HG03039 (cell line): ENCODE data around the gene GLIS1.
"Not testable (repeated sequence)": the region's sequence is repeated elsewhere in the genome, so short reads cannot be mapped to it uniquely, and the experiment has no call there.

Source experiments
- ATAC-seq: cut with Tn5 transposase; IDR thresholded peaks from one replicate; pipeline ENCODE4 v1.9.1; 2021; ENCODE audit warnings: mild to moderate bottlenecking, moderate library complexity; ENCODE audit not compliant: unreplicated experiment

The GLIS1 gene

DNA sequence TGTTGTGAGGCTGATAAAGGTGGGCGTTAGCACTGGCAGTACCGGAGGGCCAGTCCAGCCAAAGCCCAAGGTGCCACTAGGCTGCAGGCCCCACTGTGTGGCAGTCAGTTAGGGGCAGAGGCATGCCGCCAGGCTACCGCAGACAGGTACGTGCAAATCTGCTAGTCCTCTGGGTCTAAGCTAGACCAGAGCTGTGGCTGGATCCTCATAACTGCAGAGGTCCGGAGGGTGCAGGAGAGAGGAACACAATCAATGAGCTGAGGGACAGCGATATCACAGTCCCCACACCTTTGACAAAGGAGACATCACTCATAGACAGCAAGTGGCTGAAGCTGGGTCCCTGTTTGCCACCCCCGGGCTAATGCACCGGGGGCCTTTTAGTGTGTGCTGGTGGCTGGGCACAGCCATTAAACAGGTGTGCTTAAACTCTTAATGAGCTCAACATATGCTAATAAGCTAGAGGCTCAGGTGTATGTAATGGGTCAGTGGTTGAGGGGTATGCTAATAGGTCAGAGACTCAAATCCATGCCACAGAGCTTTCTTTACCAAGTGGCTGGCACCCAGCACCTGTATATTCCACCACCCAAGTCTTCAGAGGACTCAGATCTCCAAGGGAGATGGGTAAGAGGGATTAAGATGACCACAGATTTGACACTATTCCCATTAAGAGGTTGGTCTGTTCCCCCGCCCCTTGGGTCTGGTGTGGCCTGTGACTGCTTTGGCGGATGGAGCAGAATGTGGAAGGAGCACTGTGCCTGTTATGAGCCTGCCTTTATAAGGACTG, 82.0 kb downstream of the GLIS1 start:
- no peak for ATAC-seq

DNA sequence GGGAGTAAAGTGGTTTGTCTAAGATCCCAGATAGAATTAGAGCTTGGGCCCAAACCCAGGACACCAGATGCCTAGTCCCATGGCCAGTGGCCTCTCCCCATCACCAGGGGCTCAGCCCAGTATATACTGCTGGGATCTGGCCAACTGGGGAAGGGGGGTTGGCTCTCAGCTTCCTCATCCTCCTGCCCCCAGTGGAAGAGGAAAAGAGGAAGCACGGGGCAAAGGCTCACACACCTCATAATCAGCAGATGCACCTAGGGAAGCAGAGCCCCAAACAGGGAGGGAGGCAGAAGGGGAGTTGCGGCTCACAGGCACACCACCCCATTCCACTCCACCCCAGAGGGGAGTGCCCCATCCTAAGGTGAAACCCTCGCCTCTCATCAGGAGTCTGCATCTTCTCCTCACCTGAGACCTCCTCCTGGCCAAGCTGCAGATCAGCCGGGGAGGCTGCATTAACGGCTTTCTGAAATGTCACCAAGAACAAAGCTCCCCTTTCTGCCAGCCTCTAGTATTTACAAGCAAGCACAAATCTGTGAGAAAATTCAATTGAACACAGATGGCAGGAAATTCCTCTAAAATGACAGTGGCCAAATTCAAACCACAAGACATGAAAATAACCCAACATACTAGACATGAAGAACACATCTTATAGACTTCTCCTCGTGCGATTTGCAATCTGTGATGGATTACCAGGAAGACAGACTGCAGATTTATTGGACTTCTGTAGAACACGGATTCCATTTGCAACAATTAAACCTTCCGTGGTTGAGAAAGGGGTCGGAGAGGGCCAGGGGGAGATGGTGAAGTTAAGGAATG, 82.8 kb downstream of the GLIS1 start:
- no peak for ATAC-seq

DNA sequence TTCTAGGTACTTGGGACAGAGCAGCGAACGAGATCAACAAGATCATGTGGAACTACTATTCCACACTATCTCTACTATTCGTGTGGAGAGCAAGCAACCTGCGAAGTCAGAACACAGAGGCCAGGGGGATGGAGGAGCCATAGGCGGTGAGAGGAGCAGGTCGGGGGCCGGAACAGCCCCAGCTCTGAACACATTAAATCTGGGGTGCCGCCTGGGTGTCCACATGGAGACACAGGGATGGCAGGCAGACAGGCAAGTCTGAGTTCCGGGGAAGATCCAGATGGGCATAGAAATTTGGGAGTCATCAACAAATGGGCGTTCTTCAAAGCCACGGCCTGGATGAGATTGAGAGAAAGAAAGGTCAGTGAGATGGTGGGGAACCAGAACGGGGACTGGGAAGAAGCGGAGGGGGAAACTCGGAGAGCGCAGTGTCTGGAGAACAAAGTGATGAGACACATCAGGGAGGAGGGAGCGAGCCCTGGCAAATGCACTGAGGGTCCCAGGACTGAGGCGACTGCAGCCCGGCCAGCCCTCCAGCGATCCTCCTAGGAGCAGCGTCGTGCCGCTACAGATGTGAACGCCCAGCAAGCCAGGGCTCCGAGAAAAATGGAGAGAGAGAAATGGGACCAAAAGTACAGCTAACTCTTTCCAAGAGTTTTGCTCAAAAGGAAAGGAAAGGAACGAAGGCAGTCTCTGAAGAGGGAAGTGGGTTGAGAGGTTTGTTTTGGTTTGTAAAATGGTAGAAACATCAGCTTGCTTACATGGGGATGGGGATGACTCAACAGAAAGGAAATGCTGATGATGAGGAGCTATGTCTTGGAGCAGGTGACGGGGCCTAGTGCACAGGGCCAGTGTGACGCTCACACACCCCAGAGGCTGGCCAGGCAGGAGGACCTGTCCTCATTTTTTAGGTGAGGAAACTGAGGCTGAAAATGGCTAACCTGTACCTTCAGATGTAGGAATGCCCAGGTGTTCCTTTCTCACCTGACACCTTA, 84.5 kb downstream of the GLIS1 start:
- no peak for ATAC-seq

DNA sequence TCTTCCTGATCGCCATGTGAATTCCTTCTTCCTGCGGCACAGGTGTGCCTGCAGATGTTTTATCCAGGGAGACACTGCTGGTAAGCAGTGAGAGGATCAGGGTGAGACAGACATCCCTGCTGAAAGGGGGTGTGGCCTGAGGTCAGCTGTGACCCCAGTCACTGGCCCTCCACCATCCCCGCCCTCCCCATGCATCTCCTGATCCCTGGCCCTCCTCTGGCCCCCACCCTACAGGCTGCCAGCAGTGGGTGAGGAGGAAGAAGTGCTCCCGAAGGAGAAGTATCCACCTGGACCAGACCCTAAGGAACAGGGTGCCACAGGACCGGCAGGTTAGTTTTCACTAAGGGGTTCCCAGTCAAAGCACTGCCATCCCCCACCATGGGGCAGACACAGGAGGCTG, 85.3 kb downstream of the GLIS1 start:
- no peak for ATAC-seq

DNA sequence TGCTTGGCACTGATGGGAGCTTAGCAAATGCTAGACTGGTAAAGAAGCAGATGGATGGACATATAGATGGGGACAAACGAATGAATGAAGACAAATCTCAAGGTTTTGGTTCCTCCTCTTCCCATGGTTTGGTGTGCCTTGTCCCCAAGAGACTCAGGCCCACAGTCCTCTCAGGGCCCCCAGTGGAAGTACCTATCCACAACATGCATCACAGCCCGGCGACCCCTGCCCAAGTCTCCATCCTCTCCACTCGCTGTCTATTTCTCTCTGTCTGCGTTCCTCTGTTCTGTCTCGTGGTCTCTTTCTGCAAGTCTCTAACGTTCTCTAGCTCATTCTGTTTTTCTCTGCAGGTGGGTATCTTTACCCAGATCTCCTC, 85.8 kb downstream of the GLIS1 start:
- ATAC-seq = no peak

DNA sequence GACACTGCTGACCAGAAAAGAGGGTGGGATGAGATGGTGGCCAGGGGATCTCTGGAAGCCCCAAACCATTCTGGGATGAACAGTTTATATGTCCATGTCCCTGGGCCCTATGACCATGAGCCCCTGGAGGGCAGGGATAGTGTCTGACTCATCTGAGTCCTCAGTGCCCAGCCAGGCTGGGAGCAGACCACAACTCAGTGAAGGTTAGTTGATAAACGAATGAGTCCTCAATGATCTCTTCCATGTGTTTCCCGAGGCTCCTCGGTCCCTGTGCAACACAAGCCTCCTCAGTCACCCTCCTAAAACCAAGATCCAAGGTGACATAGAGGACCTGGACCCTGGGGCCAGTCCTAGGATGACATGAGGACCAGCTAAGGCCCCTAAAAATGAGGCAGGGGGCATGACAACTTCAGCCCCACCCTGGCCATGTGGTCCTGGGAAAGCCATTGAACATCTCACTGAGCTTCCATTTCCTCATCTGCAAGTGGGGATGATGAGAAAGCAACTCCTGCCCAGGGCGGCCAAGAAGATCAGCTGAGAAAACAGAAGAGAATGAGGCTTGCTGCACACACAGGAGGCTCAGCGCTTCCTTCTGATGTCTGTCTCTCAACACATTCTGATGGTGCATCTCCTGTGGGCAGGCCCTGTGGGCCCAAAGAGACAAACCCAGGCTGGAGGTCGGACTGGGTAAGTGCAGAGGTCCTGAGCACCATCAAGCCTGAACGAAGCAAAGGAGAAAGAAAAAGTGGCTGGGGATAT, 86.3 kb downstream of the GLIS1 start:
- no peak for ATAC-seq

DNA sequence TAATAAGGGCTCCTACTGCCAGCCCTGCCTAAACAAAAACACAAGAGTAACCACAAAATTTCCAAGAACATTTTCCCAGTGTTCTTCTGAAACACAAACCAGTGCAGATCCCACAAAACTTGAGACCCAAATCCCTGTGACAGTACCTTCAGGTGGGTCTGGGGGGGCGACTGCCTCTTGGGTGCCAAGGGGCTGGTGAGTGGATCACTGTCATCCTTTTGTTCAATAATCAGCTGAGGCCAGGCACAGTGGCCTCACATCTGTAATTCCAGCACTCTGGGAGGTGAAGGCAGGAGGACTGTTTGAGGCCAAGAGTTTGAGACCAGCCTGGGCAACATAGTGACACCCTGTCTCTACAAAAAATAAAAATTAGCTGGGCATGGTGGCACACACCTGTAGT, 87.6 kb downstream of the GLIS1 start:
- no peak for ATAC-seq

DNA sequence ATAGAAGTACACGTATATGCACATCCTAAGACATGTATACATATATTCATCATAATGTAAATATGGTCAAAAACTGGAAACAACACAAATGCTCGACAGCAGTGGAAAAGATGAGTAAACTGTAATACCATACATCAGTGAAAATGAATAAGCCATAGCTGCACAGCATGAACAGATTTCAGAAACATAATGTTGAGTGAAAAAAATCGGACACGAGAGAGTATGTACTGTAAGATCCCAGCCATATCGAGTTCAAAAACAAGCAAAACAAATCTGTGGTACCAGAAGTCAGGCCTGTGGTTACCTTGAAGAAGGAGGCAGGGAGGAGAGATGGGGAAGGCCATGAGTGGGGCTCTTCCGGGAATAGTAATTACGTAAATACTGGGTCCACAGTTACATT, 90.4 kb downstream of the GLIS1 start:
- no peak for ATAC-seq

DNA sequence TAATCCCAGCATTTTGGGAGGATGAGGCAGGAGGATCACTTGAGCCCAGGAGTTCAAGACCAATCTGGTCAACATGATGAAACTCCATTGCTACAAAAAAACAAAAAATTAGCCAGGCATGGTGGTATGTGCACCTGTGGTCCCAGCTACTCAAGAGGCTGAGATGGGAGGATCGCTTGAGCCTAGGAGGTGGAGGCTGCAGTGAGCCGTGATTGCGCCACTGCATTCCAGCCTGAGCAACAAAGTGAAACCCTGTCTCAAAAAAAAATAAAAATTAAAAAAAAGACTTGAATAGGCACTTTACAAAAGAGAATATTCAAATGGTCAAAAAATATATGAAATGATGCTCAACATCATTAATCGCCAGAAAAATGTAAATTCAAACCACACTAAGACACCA, 91.0 kb downstream of the GLIS1 start:
- not testable (repeated sequence) for ATAC-seq

DNA sequence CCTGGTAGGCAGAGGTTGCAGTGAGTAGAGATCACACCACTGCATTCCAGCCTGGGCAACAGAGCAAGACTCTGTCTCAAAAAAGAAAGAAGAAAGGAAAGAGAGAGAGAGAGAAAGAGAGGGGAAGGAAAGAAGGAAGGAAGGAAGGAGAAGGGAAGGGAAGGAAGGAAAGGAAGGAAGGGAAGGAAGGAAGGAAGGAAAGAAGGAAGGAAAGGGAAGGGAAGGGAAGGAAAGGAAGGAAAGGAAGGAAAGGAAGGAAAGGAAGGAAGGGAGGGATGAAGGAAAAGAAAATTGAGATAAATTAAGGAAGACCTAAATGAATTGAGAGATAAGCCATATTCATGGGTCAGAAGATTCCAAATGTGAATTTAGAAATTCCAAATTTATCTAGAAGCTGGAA, 92.2 kb downstream of the GLIS1 start:
- no peak for ATAC-seq

DNA sequence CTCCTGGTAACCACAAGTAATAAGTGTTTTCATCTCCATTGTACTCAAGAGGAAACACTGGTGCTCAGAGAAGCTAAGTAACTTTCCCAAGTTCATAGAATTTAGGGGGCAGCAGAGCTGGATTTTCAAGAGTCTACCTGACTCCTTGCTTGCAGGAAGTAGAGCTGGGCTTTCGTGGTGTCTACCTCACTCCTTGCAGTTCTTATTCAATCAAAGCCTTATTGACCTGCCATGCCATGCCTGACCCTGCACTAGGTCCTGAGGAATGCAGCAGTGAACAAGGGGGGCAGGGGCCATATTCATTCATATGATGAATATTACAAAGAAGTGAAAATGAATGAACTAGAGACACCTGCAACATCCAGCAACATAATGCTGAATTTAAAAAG, 93.3 kb downstream of the GLIS1 start:
- ATAC-seq = no peak

DNA sequence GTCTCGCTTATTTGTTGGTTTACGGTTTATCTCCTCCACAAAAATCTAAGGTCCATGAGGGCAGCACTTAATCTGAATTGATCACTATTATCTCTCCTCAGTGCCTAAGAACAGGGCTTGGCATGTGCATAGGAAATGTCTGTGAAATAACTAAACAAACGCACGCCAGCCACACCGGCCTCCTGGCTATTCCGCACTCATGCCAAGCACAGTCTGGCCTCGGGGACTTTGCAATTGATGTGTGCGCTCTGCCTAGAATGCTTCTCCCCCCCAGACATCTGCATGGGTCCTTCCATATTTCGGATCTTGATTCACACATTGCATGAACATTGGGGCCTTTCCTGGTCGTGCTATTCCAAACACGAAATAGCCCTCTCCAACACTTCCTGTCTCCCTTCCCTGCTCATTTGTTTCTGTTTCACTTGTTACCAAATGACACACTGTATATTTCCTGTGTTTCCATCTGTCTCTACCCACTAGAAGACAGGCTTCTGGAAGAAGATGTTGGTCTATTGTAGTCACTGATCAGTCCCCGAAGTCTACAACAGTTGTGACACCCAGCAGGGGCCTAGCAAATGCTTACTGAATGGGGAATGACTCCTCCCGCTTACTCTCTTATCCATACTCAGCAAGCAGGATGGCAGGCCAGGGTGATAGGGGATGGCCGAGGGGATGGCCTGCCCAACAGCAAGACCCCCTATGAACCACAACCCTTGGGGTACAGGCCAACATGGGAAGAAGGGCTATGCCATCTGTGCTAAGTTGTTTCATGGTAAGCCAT, 93.9 kb downstream of the GLIS1 start:
- no peak for ATAC-seq

DNA sequence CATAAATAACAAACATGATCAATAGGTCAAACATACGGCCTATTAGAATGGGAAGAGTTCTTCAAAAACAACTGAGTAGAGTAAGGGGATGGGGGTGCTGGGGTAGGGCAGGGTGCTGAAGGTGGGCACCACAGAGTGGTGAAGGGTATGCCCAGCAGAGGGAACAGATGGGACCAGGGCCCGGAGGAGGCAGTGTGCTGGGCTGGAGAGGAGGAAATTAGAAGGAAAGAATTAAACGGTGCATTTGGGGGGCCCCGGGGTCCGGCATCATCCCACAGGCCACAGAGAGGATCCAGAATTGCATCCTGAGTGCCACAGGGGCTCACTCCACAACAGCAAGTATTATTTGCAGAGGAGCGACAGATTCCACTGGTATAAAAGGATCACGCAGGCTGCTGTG, 94.5 kb downstream of the GLIS1 start:
- no peak for ATAC-seq

DNA sequence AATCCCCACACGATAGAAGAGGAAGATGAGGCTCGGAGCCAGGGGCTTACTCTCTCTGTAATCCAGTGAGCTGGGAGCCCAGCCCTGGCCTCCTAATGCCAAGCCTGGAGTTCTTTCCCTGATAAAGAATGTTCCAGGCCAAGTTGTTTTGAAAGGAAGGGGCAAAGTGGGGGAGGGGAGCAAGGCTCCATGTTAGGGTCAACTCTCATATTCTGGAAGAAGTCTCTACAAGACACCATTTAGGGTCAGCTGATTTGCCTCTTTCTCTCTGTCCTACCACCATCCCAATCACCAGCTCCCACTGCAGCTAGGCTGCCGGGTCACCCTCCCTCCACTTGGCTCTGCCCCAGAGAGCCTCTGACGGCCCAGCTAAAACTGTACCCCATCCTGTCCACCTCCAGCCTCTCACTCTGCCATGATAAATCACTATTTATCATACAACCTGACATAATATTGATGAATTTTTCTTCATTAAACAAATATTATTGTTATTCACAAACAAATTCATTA, 95.0 kb downstream of the GLIS1 start:
- no peak for ATAC-seq

DNA sequence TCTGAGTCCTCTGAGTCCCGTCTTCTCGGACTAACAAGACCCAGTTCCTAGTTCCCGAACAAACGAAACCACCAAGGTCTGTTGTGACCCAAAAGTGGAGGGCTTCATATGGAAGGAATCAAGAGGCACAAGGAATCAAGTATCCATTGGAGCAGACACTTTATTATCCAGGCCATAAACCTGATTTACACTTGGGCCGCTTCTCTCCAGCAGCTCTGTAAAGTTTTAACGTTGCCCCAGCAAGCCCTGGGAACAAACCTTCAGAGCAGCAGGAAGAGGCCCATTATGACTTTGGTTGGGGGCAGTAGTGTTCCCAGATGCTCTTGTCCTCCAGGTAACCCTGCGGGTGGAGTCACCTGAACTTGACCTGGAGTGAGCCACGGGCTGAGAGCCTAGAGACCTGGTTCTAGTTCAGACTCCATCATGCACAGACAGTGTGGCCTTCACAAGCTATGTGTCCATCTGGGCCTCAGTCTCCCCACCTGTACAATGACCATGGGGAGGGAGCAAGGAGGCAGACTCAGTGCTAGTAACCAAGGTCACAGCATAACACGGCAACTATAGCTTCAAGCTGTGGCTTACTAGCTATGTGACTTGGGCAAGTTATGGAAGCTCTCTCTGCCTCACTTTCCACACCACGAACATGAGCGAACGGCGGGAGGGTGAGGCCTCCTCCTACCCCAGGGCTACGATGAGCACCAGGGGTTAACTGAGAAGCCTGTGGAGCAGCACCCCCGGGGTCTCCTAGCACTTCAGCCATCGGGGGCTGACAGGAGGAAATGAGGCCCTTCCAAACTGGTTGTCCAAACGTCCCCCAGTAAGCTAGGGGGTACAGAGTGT, 95.7 kb downstream of the GLIS1 start:
- ATAC-seq = no peak

DNA sequence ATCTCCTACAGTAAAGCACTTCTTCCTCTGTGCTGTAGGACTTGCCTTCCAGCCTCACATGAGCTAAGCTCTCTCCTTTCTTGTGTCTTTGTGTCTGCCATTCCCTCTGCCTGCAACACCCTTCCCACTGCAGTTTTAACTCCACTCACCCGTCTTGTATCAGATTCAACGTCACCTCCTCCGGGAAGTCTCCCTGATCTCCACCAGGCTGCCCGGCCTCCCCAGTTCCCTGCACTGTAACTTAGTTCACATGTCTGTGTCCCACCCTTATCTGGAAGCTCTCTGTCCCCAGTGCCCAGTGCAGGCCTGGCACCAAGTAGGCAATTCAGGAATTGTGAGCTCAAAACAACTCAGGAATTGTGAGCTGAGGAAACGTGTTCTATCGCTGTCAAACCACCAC, 96.4 kb downstream of the GLIS1 start:
- ATAC-seq = no peak

DNA sequence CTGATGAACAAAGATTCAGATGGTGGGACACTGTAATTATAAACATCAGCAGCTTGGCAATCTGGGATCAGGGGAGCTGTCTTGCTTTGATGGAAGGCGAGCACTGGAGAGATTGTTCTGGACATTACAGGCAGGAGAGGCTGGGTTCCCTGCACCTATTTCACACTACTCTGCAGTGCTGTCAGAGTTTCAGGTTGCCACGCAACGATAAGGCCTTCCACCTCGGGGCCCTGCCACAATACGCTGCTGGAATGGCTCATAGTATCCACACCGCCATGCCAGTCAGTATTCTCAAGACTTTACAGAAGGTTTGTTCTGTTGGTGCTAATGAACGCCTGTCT, 96.8 kb downstream of the GLIS1 start:
- ATAC-seq = no peak

DNA sequence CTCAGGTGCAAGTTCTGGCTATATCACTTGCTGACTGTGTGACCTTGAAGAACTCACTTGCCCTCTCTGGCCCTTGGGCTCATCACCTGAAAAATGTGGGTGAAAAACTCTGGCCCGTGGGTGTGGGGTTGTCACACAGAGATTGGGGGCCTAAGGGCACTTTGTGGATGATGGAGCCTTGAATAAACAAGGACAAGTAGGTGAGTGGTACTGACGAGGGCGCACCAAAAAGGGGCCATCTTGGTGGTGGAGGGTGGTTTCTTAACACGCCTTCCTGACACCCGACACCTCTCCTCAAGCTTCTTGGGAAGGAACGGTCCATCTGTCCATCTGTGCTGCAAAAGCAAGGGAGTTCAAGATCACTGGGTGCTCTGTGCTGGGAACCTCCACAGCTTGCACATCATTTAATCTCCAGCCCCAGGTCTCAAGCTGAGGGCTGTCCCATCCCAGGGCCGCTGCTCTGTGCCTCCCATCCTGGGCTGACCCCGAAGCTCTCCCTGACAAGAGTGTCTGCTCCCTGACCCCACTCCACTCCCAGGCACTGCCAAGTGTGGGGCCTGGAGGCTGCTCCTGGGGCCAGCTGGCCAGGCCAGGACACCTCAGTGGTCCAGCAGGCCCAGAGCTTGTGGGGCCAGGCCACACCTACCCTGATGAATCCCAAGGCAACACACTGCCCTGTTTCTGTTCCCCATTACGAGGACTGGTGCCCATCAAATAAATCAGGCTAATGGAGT, 97.3 kb downstream of the GLIS1 start:
- no peak for ATAC-seq
